HG03108 (cell line): ENCODE results near the gene C3orf20.
"Not testable (repeated sequence)": the region's sequence is repeated elsewhere in the genome, so short reads cannot be mapped to it uniquely, and the experiment has no call there.

Source experiments
- ATAC-seq: cut with Tn5 transposase; IDR thresholded peaks from one replicate; pipeline ENCODE4 v1.9.1; 2021; ENCODE audit warnings: moderate library complexity; ENCODE audit not compliant: unreplicated experiment

C3orf20 gene

DNA sequence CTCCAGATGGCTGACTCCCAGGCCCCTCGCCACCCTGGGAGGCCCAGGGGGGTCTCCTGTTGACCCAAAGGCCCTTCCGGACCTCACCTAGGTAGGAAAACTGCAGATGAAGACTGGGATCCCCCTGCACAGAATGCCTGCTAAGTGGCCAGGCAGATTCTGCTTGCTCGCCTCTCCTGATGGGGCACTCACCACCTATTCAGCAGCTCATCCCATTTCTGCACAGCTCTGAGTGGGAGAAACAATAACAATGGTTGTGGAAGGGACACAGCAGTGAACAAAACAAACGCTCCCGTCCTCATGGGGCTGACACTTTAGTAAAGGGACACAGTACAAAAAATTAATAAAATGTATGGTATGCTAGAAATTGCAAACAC is 118.9 kb downstream of the C3orf20 start:
- ATAC-seq, result no peak

DNA sequence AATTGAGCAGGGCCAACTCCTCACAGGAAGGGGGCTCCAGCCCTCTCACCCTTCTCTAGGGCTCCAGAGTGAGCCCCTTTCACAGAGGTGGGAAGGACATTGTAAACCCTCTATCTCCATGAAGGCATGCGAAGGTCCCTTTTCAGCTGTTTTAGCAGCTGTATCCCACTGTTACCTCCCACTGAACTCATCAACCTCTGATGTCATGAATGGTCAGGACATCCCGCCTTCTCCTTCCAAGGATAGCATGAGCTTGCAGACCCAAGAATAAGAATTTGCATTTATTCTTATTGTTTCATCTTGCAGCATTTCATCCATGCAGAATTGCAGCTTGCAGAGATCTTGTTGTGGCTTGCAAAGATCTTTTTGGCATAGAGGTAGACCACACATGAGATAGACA is 119.5 kb downstream of the C3orf20 start:
- ATAC-seq, result no peak

DNA sequence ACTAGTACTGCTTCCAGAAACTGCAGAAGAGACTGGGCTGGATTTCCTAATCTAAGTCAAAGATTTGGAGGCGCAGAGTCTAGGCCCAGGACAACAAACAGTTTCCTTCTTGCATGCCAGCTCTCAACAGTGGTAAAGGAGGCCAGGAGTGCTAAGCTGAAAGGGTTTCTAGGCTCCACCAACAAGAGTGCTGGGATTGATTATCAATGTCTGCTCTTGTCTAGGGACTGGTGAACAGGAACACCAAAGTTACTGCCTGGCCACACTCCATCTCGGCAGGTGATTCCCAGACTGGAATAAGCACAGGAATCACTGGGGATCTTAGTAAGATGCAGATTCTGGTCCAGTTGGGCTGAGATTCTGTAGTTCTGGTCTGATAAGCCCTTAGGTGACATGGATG is 121.1 kb downstream of the C3orf20 start:
- ATAC-seq, result no peak

DNA sequence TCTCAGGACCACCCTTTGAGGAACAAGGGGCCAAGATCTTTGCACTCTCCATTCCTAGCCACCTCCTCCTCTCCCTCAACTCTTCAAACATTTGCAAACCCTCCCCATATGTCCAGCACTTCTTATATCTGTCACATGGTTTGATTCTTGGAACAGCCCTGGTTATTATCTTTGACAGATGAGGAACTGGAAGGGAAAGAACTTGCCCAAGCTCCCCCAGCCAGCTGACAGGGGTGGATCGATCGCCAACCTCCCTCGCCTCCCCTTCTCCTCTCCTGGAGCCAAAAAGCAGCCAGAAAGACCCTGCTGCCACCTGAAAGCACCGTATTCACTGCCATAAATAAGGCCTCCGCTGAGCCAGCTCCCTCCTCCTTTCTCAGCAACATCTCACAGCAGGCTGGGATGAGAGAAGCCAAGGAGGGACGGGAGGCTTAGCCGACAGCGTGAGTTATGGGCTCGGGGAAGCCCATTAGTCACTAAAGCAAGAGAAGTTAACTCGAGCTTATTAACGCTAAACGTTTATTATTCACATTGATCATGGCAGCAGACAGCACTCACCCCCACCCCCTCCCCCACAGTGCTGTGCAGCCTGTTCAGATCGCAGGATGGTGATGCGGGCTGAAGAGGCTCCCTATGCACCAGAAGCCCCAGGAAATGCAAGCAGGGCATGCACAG is 121.6 kb downstream of the C3orf20 start:
- no peak for ATAC-seq

DNA sequence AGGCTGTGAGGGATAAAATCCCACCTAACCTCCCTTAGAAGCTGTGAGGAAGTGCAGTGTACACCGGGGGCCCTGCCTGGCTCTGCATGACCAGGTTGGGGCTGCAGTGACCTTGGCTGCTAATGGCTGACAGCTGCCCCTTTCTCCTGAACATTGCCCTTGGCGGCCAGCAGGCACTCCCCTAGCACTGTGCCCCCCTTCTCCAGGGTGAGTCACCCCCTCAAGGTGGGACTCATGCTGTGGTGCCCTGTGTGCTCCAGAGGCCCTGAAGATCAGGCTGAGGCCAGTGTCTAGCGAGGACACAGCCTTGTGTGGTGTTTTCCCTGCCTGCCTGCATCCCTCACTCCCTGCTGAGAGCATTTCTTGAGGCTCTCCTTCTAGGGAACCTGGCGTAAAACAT is 122.8 kb downstream of the C3orf20 start:
- no peak for ATAC-seq

DNA sequence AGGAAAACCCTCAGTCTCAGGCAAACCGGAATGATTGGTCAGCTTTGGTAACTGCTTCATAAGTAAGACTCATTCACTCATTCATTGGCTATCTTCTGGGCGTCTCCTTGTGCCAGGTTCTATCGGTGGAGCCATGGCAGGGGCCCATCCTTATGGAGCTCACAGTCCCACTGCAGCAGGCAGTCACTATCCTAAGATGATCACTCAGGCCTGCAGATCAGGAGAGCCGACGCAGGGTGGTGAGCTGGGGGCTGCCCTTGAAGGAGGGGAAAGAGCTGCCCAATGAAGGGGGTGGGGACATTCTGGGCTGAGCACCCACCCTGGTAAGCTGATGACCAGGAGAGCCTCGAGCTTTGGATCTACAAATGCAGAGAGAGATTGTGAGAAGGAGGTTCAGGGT is 123.3 kb downstream of the C3orf20 start:
- ATAC-seq, result no peak

DNA sequence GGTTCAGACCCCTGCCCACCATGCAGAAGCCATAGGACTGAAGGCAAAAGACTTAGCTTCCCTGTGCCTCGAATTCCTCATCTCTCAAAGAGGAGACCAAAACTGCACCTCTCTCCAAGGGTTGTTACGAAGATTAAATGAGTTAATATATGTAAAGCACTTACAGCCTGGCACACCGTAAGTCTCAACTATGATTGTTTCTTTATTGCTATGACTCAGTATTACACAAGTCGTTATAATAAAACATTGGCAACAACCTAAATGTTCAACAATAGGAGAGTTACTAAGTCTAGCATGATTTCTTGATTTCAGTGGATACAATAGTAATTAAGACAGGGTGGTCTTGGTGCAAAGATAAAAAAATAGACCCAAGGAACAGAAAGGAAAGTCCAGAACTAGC is 124.2 kb downstream of the C3orf20 start:
- ATAC-seq, result no peak

DNA sequence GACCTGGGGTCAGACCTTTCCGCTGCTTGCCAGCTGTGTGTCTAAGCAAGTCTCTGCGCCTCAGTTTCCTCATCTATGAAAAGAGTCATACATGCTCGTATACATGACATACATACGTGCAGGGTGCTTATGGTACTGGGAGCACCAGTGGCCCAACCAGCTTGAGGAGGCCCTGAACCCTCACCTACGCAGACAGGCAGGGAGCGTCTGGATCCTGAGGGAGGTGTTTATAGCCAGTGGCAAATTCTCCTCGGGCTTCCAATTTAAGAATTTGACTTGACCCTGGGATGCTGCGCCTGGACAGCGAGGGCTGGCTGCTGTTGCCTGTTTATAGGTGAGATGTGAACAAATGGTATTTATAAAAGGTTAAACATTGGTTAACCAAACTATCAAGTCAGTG is 126.1 kb downstream of the C3orf20 start:
- no peak for ATAC-seq

DNA sequence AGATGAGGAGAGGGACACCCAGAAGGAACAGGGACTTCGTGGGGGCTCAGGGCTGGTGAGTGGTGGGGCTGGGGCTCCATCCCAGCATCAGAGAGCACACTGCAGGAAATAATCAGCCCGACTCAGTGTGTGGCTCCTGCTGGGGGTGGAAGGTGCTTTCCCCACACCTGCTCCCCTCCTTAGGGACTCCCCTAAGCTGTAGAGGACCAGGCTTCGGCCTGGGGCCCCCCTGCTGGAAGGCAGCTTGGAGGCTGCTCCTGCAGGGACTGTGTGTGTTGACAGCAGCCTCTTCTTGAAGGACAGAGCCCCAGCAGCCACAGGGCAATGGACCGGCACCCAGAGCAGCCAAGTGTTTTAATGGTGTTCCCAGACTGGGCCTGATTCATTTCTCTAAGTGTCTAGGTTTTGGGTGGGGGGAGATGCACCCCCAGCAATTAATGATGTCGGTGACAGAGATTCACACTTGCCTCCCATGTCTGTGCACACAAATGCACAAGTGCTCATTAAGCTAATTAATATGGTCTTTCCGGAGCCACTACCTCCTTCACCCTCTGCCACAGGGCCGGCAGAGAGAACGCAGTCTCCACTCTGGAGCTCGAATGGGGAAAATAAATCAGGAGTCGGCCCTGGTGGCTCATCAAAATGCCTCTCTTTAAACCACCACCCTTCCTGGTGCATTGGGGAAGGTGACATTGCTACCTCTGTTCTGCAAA is 126.9 kb downstream of the C3orf20 start:
- ATAC-seq, result no peak

DNA sequence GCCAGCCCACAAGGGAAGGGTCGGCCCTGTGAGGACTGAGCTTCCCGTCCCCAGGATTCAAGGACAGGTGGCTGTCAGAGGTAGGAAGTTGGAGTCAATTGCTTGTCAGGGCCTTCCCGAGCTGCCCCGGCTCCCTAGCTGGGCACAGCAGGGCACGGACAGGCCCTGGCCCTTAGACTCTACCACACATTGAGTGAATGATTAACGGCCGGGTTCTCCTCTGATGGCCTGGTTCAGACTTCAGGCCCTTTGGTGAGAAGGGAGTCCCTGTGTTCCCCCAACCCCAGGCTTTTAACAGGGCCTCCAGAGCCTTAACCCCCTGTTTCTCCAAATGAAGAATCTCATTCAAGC is 127.4 kb downstream of the C3orf20 start:
- ATAC-seq, result no peak

DNA sequence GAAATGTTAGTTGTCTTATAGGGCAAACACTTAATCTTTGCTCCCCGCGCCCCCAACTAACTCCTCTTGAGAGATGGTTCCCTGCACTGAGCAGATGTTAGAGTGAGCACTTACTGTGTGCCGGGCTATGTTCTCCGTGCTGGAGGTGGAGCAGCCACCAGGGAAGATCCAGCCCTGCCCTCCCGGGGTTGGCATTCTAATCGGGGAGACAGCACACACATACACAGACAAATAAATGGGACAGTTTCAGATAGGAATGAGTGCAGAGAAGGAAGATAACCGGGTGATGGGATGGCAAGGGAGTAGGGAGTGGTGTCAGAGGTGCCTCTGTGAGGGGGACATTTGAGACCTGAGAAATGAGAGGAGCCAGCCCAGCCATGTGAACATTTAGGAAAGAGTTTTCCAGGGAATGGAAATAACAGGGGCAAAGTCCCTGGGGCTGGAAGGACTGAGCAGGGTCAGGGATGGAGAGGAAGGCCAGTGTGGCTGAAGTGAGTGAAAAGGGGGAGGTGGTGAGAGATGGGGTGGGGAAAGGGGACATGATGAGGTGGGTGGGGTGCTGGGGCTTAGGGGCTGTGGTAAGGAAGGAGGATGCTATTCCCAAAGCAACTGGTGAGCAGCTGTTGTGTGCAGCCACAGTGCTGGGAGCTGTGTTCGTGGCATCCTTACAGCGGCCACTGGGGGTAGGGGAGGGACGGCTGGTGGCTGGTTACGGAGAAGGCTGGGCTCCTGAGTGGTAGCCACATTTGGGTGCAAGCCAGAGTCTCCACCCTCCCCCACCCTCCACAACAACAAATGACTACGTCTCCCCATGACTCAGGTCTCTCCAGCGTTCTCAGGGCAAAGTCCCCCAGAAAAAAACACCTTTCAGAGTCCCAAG is 128.4 kb downstream of the C3orf20 start:
- ATAC-seq, result no peak

DNA sequence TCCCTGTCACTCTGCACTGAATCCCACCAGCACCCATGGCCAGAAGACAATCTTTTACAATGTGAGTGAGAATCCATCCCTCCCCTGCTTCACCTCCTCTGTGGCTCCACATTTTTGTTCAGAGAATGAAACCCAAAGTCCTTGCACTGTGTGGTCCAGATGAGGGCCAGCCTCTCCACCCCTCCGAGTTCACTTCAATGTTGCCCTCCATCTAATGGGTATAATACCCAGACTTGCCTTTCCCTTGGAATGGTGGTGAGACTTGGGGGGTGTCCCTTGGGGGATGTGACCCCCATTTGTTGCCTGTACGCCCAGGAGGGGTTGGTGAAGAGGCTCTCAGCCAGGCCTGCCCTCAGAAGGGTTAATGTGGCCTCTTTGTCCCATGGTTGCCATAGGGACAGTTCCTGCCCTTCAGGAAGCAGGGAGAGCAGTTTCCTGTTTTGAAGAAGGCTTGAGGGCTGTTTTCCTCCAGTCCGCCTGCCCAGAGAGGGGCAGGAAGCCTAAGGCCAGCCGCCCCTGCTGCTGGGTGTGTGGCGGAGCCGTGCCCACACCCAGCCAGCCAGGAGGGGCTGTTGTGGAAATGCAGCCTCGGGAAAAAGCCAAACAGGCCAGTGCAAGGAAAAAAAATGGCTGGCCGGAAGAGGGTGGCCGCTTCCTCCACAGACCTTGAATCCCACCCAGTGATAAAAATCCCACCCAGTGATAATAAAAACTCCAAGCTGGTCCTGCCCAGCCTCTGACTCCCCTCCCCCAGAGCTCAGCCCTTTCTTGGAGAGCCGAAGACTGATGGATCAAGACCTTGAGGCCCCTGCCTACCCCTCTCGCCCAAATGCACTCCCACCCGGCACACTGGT is 129.3 kb downstream of the C3orf20 start:
- no peak for ATAC-seq

DNA sequence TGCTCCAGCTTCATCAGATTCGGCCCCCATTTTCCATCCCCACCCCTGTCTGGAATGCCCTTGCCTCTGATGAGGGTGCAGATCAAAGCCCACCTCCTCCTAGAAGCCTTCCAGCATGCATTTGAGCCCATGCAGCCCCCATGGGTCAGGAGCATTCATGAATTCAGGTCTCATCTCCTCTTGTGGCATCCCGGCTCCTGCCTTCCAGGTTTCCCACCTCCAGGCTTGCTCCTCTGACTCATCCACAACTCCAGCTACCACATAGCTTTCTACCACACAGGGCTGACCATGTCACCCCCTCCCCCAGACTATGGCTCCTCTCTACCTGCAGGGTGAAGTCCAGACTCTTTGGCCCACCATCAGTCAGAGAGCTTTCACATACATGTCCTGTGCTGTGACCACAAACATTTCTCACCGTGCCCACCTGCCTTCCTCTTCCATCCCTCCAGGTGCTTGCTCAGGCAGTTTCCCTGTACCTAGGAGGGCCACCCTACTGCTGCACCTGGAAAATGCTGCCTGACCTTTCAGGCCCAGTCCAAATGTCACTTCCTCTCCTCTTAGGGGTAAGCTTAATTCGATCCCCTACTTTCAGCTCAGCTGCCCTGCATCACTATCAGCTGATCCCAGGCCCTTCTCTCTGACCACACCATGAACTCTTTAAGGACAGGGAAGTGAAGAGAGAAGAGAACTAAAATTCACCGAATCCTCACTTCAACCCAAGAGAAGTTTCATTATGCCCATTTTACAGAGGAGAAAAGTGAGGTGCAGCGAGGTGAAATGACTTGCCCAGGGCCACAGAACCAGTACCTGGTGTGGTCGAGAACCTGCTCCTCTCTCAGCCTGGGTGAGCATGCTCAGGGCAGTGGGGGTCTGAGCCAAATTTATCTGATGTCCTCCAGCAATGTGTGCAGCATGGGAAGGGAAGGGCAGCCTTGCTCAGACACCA is 130.2 kb downstream of the C3orf20 start:
- no peak for ATAC-seq

DNA sequence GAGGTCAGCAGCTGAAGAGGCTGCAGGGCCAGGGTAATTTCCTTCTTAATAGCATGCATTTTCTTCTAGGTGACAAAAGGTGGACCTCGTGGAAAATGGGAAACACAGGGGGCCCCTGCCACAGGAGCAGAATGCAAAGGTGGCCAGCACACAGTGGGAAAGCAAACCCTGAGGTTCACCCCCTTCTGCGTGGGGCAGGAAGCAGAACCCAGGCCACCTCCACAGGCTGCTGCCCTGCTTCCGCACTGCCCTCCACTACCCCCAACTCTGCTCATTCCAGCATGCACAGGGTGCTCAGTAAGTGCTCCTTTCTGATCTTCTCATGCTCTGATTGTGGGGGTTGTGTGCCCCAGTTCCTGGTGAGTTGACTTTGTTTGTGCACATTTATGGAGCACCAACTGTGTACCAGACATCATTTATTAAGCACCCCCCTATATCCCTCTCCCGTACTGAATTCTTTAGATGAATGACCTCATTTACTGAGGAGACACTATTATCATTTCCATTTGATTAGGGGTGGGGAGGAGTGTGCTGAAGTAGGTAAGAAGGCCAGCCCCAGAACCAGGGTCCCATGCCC is 131.1 kb downstream of the C3orf20 start:
- no peak for ATAC-seq

DNA sequence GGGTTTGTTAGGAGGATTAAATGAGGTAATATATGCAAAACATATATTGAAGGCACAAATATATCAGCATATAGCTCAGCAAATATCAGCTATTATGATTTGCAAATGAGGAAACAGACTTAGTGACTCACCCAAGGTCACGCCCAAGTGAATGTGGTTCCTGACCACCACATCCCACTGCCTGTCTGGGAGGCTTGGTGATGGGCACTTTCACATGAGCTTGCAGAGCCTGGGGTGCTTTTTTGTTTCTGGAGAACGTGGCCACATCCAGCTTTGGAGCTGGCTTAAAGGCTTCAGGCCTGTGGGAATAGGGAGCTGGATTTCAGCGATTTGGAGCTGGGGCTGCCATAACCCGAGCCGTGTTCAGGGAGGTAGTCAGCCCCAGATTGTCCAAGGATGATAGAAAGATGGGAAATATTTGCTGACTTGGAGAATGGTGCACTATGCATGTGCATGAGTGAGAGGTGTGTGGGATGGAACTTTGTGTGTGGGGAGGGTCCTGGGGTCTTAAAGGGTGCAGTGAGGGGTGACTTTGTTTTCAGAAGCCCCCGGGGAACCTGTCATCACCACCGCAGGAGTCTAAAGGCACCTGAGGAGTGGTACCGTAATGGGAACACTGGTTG is 131.8 kb downstream of the C3orf20 start:
- no peak for ATAC-seq

DNA sequence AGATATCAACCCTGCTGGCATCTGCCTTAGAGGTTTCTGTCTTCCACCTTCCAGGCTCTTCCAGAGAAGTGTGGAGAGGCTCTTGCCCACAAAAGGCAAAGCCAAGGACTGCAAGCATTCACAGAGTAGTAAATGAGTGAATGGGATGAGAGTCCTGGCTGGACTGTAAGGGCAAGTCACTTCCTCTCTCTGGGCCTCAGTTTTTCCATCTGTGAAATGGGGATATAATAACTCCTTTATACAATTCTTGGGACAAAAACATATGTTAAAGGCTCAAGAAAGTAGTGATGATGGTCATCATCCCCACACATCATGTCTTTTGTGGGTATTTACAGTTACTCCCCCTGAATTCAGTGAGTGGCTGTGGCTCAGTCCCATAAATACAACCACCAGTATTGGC is 133.1 kb downstream of the C3orf20 start:
- ATAC-seq, result no peak

DNA sequence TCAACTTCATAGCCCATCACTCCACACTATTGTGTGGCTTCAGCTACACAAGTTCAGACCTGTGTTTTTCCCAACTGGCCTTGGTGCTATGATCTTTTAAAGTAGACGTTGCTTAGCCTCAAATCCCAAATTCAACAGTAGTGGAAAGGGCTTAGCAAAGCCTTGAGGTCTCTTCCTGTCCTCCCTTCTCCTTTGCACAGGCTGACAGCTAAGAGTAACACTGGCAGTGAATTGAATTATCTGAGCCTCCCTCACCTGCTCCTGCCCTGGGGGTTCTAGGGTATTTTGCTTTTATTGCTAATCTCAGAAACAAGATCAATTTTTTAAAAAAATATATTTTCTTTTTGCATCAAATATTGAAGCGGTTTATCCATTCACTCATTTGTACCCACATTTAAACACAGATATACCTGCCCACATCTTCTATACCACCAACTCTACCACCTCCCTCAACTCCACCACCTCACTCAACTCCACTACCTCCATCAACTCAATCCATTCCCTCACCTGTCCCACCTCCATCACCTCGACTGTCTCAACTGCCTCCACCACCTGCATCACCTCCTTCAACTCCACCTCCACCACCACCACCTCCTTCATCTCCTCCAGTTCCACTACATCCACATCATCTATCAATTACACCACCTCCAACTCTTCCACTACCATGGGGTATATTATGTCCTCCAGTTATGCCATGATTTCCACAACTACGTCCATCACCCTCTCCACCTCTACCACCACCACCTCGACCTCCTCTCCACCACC is 133.7 kb downstream of the C3orf20 start:
- no peak for ATAC-seq

DNA sequence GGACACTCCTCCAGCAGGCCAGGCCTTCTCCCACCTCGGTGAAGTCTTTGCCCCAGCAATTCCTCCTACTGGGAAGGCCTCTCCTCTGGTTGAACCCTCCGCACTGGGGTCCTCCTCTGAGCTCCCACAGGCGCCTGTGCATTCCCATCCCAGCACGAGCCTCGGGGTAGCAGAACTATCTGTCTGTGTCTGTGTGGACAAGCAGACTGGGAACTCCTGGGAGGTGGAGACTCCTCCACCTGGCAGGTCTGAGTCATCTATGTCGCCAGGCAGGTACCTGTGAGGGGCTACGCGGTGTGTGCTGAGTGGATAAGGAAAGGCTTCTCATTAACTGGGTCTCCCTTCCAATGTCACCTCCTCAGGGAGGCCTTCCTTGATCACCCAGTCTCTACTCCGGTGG is 134.7 kb downstream of the C3orf20 start:
- ATAC-seq, result not testable (repeated sequence)
